Stimulated activated CD4-positive, alpha-beta T cell treated with anti-CD3 and anti-CD28 coated beads, Interleukin-12 subunit alpha, Interleukin-12 subunit beta, amount 100 ng/mL, for 24 hours (primary cell): ENCODE measurements around the gene OR52N2.

Experiments used
- DNase-seq, 2 experiments: peaks; one replicate each; pipeline ENCODE4 v3.0.0-alpha.2; 2020; ENCODE audit warnings: low read depth in 2 of 2

The OR52N2 gene

DNA sequence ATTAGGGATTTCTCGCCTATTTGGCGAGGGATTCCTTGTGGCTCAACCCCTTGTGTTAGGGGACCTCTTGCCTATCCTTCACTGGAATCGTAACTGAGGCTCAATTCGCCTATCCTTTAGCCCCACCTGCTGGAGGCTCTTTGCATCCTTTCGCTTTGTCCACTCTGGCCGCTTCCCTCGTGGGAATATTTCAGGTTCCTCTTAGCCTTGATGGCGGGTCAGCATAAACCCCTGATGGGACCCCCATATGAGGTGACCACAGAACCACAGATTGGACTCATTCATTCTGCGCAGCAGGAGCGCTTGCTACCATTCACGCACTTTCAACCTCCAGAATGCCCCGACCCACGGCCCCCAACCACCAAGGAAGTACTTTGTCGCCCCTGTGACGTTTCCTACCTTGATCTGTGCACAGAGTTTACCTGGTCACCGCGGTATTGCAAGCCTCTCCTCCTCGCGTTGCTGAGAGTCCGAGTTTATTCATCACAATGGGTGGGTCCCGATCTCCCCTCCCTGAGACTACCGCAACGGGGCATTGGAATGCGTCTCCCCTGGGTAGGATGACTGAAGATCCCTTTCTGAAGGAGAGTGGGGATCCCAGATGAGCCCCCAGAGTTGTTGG lies at the start of gene OR52N2:
TSS of gene OR52N2 (plus strand) at position 425 of the 622 bp plus-strand sequence. CDS start 11,412 bp downstream, outside the sequence.
- peak; percentile 33 to 63 for DNase-seq

DNA sequence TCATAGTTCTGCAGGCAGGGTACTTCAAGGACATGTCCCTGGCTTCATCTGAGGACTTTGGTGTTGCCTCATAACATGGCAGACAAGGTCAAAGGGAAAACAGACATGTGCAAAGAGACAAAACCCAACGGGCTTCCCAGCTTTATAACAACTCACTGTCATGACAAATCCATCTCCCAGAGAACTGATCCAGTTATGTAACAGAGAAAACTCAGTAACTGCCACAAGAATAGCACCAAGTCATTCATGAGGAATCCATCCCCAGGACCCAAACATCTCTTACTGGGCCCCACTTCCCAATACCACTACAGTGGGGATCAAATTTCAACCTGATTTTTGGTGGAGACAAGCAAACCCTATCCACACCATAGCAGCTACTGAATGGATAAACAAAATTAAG lies 41.7 kb upstream of the OR52N2 start:
- no peak for DNase-seq

DNA sequence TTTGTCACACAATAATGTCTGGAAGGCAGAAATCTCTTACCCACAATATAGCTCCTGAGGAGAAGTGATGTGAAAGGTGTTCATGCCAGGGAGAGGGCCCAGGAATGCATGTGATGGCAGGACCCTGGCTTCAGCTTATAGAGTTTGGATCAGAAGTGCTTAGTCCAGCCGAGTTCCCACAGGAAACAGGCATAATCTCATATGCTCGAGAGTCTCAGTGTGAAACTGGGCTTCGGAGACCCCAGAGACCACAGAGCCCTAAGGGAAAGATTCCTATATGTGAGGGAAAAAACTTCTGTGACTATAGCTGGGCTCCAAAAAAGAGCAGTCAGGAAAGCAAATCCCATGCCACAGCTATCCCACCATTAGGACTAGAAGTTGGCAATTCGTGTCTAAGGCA lies 25.5 kb upstream of the OR52N2 start, which contains the start of gene OR52N5:
TSS of gene OR52N5 (minus strand) at position 101 of the 400 bp plus-strand sequence. CDS start 4,721 bp downstream, outside the sequence.
- DNase-seq = no peak

DNA sequence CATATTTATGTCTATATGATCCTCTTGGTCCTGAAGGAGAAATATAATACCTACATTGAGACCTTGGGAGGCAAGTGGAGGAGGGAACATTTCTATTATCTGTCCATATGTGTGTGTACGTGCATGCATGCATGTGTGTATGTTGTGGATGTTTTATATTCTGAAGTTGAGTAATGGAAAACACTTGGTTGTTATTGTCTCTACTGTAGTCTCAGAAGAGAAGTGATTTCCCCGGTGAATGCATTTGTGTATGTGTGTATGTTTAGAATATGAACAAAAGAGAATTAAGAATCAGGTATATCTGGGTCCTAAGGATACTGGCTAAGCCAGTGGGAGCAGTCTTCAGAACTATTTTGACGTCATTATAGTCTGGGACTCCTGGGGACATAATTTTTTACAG lies 17.6 kb upstream of the OR52N2 start, which contains the start of gene OR52N1:
TSS of gene OR52N1 (minus strand) at position 101 of the 400 bp plus-strand sequence. CDS start 2,449 bp downstream, outside the sequence.
- no peak for DNase-seq

DNA sequence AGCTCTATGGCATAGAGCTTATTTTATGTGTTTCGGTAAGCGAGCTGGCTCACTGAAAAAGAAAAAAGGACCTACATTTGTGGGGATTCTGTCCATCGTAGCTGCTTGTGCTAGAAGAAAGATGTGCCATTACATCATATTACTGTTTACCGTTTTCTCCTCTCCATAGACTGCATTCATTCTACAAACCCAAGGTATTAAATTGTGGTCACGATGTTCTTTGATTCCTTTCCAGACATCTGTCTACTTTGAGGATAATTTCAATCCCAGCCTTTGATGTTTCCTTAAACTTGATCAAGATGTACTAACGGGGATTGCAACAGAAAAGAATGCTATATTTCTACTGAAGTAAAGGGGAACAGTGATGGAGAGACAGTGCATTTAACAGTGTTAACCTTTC lies 12.2 kb upstream of the OR52N2 start:
- no peak for DNase-seq

DNA sequence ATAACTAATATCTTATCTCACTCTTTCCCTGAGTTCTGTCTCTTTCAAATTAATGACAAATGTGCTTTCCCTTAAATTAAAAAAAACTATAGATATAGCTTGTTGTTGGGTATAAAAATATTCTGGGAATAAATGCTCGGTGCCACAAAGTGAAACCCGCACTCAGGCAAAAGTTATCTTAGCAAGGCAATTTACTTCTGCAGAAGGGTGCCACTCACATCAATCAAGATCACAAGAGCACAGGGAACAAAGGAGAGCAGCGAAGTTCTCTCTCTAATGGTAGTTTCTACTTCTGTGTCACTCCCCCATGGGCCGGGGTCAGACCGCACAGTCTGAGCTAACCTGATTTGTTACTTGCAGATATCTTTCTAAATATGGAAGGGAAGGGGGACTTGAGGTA lies 4.7 kb upstream of the OR52N2 start:
- no peak for DNase-seq

DNA sequence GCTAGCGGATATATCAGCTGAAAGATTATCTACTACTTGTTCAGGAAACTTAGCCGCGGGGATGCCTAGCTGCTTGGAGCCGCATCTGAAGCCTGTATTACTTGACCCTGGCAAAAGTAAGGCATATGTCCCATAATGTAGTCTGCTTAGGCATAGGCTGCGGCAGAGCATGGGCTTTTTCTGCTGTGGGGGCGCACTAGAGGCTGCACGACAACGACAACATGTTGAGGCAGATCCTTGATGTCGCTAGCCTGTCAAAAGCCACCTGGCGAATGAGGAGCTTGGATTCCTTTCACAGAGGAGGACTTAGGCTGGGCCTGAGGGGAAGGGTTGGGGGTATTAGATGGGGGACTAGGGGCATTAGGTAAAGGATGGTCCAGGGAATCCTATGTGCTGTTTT lies 1.1 kb upstream of the OR52N2 start:
- DNase-seq = no peak

DNA sequence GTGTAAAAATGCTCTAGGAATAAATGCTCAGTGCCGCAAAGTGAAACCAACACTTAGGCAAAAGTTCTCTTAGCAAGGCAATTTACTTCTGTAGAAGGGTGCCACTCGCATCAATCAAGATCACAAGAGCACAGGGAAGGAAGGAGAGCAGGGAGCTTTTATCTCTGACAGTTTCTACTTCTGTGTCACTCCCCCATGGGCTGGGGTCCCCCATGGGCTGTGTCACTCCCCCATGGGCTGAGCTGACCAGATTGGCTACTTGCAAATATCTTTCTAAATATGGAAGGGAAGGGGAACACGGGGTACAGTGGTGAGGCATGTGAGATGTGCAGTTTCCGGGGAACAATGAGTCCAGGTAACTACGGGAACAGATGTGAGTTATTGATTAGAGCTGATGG lies 397 bp downstream of the OR52N2 start:
- no peak for DNase-seq

DNA sequence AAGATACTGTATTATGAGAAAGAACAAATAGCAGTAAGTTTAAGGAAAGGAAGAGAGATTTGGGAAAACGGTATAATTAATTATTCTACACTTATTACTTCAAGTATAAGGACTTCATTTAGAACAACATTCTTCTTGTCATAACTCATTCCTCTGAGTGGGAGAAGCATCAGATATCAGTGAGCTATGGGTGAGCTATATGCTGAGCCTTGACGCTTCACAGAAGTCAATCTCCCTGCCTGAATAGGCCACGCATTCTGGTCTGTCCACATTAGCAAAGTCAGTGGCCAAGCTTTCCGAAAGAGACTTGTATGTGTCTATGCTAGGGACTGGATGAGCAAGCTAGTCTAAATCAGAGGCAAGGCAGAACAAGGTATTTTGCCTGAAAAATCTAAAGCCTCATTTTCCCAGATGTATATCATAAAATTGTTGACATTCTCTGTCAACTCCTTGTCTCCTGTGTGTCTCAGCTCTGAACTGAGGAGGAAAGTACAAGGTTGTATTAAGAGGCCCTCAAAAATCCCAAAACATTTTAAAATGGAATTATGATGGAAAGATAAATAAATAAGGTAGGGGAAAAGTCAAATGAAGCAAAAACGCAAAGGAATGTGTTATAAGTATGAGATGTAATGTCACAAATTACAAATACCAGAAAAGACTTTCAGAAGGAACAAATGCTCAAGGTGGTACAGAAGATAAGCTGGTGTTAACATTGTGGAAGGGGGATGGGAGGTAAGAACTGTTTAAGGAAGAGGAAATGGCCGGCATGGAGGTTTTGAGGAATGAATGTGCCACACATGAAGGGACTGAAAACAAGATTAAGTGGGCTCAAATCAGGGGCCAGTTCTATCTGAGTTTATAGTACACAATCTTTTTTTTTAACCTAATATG lies 1.4 kb downstream of the OR52N2 start:
- no peak for DNase-seq

DNA sequence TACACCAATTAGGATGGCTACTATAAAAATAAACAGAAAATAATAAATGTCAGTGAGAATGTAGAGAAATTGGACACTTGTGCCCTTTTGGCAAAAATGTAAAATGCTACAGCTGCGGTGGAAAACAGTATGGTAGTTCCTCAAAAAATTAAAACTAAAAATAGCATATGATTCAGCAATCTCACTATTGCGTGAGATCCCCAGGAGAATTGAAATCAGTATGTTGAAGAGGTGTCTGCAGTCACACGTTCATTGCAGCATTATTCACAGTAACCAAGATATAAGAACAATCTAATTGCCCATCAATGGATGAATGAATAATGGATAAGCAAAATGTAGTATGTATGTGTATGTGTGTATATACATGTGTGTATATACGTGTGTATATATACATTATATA lies 6.8 kb downstream of the OR52N2 start:
- DNase-seq = no peak

DNA sequence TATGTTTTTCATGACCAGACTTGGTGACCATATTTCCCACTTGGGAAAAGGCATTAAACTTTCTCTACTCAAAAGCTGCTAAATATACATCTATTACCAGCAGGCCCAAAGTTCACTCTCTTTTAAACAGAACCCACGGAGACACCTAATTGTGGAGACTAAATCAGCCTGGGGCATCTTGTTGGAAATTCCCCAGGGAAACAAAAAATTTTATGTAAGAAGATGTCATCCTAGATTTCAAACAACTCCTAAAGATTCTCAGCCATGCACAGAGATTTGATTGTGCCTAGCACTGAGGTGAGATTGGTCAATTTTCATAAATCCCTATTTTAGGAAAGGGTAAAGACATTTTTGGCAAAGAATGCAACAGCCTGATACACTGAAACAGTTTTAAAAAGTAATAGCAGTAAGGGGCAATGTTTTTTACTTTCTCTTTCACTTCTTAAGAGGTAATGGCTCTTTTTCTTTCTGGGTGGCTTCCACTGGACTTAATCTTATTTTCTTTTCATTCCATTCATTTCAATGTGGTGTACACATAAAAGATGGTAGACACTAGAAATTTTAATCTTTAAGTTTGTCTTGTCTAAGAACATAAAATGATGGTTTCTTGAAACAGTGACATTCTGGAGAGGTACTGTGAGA lies 9.6 kb downstream of the OR52N2 start:
- DNase-seq = no peak

DNA sequence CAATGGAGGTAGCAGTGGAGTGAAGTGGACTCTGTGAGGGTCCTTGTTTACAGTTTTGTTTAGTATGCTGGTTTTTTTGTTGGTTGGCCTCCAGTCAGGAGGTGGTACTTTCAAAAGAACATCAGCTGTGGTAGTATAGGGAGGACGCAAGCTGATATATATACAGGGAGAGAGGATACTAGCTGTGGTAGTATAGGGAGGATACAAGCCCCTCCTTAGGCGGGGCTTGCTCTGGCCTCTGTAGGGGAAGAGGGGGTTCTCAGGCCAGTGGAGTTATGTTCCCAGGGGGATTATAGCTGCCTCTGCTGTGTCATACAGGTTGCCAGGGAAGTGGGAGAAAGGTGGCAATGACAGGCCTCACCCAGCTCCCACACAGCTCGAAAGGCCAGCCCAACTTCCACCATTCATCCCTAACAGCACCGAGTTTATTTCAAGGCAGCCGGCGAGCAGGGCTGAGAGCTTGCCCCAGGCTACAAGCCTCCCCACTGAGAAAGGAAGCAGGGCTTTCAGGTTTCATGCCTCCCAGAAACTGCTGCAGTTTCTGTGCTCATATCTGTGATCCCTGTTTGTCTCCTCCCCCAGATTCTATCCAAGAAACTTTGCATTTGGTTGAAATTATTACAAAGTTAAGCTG lies 22.6 kb downstream of the OR52N2 start:
- no peak for DNase-seq

DNA sequence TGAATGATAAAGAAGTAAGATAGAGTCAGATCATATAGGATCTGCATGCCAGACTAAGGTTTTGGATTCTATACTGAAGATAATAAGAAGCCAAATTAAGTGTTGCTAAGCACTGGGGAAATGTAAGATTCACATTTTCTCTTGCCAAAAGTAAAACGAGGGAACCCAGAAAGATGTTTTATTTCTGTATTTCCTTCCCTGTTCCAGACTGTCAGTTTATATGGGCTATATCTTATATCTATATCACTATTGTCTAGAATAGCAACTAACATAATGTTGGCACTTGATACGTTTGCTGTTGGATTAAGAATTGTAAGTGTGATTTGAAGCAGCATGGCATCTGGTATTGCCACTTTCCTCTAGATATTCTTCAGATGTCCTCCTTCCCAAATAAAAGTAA lies 24.7 kb downstream of the OR52N2 start:
- DNase-seq = no peak

DNA sequence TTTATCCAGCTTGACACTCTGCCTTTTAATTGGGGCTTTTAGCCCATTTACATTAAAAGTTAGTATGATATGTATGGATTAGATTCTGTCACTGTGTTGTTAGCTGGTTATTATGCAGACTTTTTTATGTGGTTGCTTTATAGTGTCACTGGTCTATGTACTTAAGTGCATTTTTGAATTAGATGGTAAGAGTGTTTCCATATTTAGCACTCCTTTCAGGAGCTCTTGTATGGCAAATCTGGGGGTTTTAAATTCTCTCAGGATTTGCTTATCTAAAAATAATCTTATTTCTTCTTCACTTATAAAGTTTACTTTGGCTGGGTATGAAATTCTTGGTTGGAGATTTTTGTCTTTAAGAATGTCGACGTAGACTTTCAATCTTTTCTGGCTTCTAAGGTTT lies 29.0 kb downstream of the OR52N2 start:
- no peak for DNase-seq

DNA sequence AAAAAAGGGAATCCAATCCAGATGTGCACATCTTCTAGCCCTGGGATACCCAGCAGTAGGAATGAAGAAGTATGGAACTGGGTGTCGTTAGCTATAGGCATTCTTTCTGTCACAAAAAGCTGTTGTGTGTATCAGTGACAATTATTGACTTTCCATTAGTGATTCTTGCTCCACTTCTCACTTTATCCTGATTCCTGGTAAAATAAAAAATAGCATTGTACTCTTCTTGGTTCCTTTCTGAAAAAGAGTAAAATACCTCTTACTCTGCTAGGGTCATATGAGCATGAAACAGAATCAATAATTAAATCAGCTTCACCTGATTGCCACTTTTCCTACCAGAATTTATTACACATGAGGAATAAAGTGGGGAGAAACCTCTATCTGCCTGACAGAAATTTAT lies 33.1 kb downstream of the OR52N2 start, which contains the start of gene OR52E6:
TSS of gene OR52E6 (minus strand) at position 101 of the 400 bp plus-strand sequence. CDS start at position 101, 0 bp downstream.
- no peak for DNase-seq

DNA sequence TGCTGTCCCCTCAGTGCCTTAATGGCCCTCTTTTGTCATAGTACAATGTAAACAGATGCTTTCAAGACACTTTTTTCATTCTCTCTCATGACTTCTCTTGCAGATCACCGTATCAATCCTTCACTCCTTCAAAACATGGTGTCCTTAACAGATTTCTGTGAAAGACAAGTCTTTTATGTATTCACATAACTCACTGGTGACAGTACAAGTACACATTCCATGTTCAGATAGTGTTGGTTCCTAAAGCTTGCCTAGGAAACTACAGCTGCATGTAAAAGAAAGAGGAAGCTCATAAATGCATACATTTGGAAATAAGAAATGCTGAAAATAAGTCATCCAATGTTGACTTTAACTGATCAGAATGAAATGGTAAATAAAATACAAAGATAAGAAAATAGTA lies 38.0 kb downstream of the OR52N2 start:
- no peak for DNase-seq

DNA sequence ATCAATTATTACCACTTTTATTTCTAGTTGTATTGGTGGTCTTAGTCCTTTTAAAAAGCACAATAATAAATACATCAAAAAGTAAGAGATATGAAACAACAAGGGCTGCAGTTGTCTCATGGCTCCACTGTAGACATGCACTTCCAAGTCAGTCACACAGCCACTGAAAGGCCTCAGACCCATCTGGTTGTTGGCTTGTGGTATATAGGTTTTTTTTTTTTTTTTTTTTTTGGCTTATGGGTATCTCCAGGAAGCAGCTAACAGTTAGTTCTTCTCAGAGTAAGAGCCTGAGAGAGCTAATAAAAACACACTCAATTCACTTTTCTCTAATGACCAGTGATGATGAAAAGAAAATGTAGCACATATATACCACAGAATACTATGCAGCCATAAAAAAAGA lies 39.0 kb downstream of the OR52N2 start:
- DNase-seq = no peak

DNA sequence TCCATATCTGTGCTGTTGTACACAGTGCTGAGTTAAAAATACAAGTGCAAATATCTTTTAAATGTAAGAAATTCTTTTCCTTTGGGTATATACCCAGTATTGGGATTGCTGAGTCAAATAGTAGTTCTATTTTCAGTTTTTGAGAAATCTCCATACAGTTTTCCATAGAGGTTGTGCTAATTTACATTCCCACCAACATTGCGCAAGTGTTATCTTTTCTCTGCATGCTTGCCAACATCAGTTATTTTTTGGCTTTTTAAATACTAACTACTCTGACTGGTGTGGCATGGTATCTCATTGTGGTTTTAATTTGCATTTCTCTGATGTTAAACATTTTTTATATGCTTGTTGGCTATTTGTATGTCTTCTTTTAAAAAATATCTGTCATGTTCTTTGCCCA lies 42.3 kb downstream of the OR52N2 start:
- DNase-seq = no peak

DNA sequence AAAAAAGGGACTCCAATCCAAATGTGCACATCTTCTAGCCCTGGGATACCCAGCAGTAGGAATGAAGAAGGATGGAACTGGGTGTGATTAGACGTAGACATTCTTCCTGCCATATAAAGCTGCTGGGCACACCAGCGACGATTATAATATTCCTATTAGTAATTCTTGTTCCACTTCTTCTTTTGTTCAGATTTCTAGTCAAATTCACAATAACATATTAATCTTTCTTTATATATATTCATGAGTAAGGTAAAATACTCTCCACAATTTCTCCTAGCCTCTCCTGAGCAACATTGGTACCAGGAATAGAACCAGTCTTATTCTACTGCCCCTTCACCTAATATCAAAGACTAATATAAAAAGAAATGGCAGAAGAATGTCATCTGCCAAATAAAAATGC lies 48.9 kb downstream of the OR52N2 start, which contains the start of gene OR52E8:
TSS of gene OR52E8 (minus strand) at position 101 of the 400 bp plus-strand sequence. CDS start at position 101, 0 bp downstream.
- DNase-seq = no peak

DNA sequence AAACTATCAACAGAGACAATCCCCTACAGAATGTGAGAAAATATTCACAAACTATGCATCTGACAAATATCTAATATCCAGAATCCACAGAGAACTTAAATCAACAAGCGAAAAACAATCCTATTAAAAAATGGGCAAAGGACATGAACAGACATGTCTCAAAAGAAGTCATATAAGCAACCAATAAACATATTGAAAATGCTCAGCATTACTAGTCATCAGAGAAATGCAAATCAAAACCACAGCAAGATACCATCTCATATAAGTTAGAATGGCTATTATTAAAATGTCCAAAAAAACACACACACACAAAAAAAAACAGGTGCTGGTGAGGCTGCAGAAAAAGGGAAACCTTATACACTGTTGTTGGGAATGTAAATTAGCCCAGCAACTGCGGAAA lies 57.1 kb downstream of the OR52N2 start:
- no peak for DNase-seq
